ENCODE data around the gene XPC.

XPC gene

DNA sequence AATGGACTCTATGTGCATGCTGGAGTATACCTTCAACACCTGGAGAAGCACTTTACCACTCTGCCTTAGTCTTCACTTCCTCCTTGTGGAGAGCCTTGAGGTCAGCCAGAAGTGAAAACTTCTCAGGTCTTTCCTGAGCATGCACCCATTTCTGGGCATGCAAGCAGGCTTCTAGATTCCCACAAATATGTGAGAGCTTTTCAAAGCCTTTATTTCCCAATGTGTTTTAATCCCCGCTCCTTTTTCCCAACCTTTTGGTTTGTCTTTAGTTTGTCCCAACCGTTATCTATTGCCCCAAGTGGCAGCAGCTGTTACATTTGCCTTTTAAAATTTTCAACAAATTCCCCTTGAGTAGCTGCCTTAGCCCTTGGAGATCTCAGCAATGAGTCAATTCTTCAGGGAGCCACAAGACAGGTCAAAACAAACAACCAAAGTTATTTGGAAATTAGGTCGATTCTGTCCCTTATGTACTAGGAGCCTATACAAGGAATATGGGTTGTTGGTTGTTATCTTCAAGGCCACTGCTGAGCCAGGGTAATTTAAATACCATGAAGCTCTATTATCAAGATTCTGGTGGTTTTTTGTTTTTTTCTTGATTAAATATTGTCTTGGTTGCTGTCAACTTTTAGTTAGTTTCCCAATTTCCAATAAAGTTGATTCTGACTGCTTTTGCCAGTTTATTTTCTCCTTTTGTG, 44.6 kb upstream of the XPC start:
- DNase-seq (ENCODE audit: low spot score): no peak
- no peak for TF ChIP-seq CTCF (conservative IDR thresholded peaks at IDR 0.05; ENCODE audit: low read depth)

DNA sequence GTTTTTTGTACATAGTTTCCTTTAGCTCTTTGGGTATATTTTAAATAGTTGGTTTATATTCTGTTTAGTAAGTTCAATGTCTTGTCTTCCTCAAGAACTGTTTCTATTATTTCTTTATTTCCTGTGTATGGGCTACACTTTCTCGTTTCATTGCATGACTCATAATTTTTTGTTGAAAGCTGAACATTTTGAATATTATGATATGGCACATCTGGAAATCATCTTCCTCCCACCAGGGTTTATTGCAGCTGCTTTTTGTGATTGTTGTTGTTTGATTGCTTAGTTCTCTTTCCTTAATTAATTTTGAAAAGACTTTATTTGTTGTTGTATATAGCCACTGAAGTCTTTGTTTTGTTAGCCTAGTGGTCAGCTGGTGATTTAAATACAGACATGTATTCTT, 44.1 kb upstream of the XPC start:
- no peak for TF ChIP-seq CTCF (conservative IDR thresholded peaks at IDR 0.05; ENCODE audit: low read depth)
- H3K27ac ChIP-seq: no peak overlapping the region
- CTCF ChIA-PET: interaction anchor here (0.6 kb wide), 2 partner anchors 19 to 197 kb away, joined by 3 to 6 read pairs; no protein-coding TSS in a partner anchor
- DNase-seq (ENCODE audit: low spot score): no peak
- POLR2A ChIA-PET (ENCODE audit: low non-redundant PET): no interaction called here

More for the DNA sequence above, 44.6 kb upstream of the XPC start:
- POLR2A ChIA-PET (ENCODE audit: low non-redundant PET): no interaction called here
- no peak overlapping the region for H3K27ac ChIP-seq
- CTCF ChIA-PET: interaction anchor here (0.6 to 1.0 kb wide), 2 partner anchors 20 to 143 kb away, joined by 4 read pairs; no protein-coding TSS in a partner anchor

- TF ChIP-seq CTCF (conservative IDR thresholded peaks at IDR 0.05; ENCODE audit: low read depth): no peak
- ChIA-PET CTCF (interaction anchor here (0.6 kb wide), 2 partner anchors 18 to 196 kb away, joined by 3 to 6 read pairs; no protein-coding TSS in a partner anchor), POLR2A (ENCODE audit: low non-redundant PET) (no interaction called here)
- no peak for DNase-seq (ENCODE audit: low spot score)
- H3K27ac ChIP-seq: no peak overlapping the region
Measured at GRCh38 chr3:14221902-14222301, 43.5 kb upstream of the XPC start.

GRCh38 chr3:14220933-14221332, 42.5 kb upstream of the XPC start:
- TF ChIP-seq CTCF (conservative IDR thresholded peaks at IDR 0.05; ENCODE audit: low read depth): no peak
- CTCF ChIA-PET: no interaction called here
- POLR2A ChIA-PET (ENCODE audit: low non-redundant PET): no interaction called here
- H3K27ac ChIP-seq: no peak overlapping the region
- no peak for DNase-seq (ENCODE audit: low spot score)

DNA sequence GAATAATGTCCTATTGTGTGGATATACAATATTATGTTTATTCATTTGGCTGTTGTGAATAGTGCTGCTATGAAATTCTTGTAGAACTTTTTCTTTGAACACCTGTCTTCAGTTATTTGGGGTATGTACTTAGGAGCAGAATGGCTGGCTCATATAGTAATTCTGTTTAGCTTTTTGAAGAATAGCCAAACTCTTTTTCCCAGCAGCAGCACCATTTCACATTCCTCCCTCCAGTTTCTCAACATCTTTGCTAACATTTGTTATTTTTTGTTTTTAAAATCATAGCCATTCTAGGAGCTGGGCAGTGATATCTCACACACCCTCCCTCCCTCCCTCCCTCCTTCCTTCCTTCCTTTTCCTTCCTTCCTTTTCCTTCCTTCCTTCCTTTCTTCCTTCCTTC, 40.0 kb upstream of the XPC start:
- DNase-seq (ENCODE audit: low spot score): no peak
- no peak for TF ChIP-seq CTCF (conservative IDR thresholded peaks at IDR 0.05; ENCODE audit: low read depth)
- ChIA-PET CTCF (interaction anchor here (0.5 kb wide), 1 partner anchor 250 kb away, joined by 4 read pairs; no protein-coding TSS in a partner anchor), POLR2A (ENCODE audit: low non-redundant PET) (no interaction called here)
- H3K27ac ChIP-seq: no peak overlapping the region

- no peak overlapping the region for H3K27ac ChIP-seq
- no peak for TF ChIP-seq CTCF (conservative IDR thresholded peaks at IDR 0.05; ENCODE audit: low read depth)
- no peak for DNase-seq (ENCODE audit: low spot score)
- ChIA-PET POLR2A (ENCODE audit: low non-redundant PET) (no interaction called here), CTCF (interaction anchor here (0.7 kb wide), 1 partner anchor 188 kb away, joined by 5 read pairs; no protein-coding TSS in a partner anchor)
Measured at GRCh38 chr3:14216257-14217048, 38.1 kb upstream of the XPC start.
